HL-60 (cell line): ENCODE measurements around the gene ALPL.

Source experiments
- DNase-seq, 2 experiments: peaks; one replicate each; pipeline ENCODE4 v3.0.0-alpha.2; 2010 to 2020; ENCODE audit warnings: low read depth in 1 of 2, low spot score in 1 of 2
- H3K27ac ChIP-seq: fragments of 250-450 bp; sonication (Bioruptor Pico); replicated peaks from 2 replicates; pipeline ENCODE4 v1.5.1; 2020; ENCODE audit warnings: mild to moderate bottlenecking, moderate library complexity
- H3K27me3 ChIP-seq: fragments of 250-450 bp; sonication (Bioruptor Pico); 2 replicates; pipeline ENCODE4 v1.5.1; 2021; ENCODE audit warnings: mild to moderate bottlenecking, moderate library complexity; ENCODE audit not compliant: insufficient read depth, poor library complexity, severe bottlenecking
- H3K4me3 ChIP-seq: replicated peaks from 2 replicates; pipeline ENCODE4 v1.5.1; 2011; ENCODE audit warnings: mild to moderate bottlenecking, control low read depth, low read length; ENCODE audit not compliant: insufficient read depth
- GABPA ChIP-seq: IDR thresholded peaks from 2 replicates; pipeline ENCODE4 v1.6.1; 2012; ENCODE audit warnings: low read depth
- POLR2AphosphoS5 ChIP-seq: IDR thresholded peaks from 2 replicates; pipeline ENCODE4 v1.6.1; 2012; ENCODE audit warnings: low read depth
- SPI1 ChIP-seq: IDR thresholded peaks from 2 replicates; pipeline ENCODE4 v1.6.1; 2012; ENCODE audit warnings: low read depth, mild to moderate bottlenecking, borderline replicate concordance
- TF ChIP-seq, protein P1 (sequence below): IDR thresholded peaks from 2 replicates; pipeline ENCODE4 v1.6.1; 2012; ENCODE audit warnings: low read depth; ENCODE audit not compliant: insufficient replicate concordance
- TF ChIP-seq, protein P2 (sequence below): IDR thresholded peaks from one replicate; pipeline ENCODE4 v1.5.1; 2011; ENCODE audit warnings: low read length, control low read depth, inconsistent platforms; ENCODE audit not compliant: insufficient read depth

Gene ALPL

DNA sequence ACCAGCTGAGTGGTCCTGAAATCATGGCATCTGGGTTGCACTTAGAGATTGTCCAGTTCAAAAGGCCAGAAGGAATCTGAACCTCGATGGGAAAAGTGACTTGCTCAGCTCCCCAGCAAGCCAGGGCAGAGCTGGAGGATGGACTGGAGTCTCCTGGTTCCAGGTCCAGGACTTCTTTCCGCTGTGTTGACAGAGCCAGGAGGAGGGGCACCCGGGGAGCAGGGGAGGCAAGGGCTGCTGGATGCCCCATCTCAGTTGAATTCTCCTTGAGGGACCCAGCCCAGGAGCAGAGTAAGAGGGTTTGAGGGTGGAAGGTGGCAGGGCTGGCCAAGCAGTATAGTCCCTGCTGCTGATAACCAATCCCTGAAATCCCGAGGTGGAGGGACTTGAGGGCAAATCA, 2.4 kb upstream of the ALPL start:
- Histone ChIP-seq H3K4me3 (no peak overlapping the region), H3K27ac (no peak overlapping the region), H3K27me3 (peaks cover 25% of the 10 kb centered on the region)
- no peak for TF ChIP-seq POLR2AphosphoS5
- TF ChIP-seq, protein P1, sequence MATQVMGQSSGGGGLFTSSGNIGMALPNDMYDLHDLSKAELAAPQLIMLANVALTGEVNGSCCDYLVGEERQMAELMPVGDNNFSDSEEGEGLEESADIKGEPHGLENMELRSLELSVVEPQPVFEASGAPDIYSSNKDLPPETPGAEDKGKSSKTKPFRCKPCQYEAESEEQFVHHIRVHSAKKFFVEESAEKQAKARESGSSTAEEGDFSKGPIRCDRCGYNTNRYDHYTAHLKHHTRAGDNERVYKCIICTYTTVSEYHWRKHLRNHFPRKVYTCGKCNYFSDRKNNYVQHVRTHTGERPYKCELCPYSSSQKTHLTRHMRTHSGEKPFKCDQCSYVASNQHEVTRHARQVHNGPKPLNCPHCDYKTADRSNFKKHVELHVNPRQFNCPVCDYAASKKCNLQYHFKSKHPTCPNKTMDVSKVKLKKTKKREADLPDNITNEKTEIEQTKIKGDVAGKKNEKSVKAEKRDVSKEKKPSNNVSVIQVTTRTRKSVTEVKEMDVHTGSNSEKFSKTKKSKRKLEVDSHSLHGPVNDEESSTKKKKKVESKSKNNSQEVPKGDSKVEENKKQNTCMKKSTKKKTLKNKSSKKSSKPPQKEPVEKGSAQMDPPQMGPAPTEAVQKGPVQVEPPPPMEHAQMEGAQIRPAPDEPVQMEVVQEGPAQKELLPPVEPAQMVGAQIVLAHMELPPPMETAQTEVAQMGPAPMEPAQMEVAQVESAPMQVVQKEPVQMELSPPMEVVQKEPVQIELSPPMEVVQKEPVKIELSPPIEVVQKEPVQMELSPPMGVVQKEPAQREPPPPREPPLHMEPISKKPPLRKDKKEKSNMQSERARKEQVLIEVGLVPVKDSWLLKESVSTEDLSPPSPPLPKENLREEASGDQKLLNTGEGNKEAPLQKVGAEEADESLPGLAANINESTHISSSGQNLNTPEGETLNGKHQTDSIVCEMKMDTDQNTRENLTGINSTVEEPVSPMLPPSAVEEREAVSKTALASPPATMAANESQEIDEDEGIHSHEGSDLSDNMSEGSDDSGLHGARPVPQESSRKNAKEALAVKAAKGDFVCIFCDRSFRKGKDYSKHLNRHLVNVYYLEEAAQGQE = no peak
- no peak for TF ChIP-seq SPI1
- no peak for TF ChIP-seq GABPA
- TF ChIP-seq, protein P2, sequence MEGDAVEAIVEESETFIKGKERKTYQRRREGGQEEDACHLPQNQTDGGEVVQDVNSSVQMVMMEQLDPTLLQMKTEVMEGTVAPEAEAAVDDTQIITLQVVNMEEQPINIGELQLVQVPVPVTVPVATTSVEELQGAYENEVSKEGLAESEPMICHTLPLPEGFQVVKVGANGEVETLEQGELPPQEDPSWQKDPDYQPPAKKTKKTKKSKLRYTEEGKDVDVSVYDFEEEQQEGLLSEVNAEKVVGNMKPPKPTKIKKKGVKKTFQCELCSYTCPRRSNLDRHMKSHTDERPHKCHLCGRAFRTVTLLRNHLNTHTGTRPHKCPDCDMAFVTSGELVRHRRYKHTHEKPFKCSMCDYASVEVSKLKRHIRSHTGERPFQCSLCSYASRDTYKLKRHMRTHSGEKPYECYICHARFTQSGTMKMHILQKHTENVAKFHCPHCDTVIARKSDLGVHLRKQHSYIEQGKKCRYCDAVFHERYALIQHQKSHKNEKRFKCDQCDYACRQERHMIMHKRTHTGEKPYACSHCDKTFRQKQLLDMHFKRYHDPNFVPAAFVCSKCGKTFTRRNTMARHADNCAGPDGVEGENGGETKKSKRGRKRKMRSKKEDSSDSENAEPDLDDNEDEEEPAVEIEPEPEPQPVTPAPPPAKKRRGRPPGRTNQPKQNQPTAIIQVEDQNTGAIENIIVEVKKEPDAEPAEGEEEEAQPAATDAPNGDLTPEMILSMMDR = no peak
- DNase-seq = no peak

DNA sequence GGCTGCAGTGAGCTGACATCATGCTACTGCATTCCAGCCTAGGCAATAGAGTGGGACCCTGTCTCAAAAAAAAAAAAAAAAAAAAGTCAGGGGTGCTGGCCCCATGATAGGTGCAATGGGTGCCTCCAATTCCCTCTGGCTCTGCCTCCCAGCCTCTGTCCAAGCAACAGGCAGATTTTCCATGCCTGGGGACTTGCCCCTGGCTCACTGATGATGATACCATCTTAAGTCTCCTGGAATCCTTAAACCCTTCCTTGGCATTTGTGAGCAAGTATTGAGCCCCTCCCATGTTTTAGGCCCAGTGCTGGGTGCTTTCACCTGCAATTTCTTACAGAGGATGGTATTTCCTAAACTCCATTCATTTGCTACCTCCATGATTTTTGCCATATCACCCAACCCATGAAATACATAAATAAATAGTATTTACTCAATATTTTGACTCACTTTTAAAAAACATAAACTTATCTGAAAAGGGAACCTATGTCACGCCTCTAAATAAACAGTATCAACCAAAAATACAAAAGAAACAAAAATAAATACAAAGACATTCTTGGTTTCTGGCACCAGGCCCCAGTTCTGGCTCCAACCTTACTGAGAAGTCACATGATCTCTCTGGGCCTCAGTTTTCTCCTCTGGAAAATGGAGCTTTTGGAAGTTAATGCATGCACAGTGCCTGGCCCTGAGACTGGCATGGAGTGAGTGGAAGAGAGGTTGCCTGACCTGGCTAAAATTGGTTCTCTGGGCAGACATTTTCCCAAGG, 1.5 kb upstream of the ALPL start:
- Histone ChIP-seq H3K27me3 (peaks cover 31% of the 10 kb centered on the region), H3K27ac (no peak overlapping the region), H3K4me3 (no peak overlapping the region)
- TF ChIP-seq POLR2AphosphoS5 (no peak), SPI1 (no peak), GABPA (no peak)
- TF ChIP-seq, protein P1 = no peak
- TF ChIP-seq, protein P2 = no peak
- DNase-seq = no peak

DNA sequence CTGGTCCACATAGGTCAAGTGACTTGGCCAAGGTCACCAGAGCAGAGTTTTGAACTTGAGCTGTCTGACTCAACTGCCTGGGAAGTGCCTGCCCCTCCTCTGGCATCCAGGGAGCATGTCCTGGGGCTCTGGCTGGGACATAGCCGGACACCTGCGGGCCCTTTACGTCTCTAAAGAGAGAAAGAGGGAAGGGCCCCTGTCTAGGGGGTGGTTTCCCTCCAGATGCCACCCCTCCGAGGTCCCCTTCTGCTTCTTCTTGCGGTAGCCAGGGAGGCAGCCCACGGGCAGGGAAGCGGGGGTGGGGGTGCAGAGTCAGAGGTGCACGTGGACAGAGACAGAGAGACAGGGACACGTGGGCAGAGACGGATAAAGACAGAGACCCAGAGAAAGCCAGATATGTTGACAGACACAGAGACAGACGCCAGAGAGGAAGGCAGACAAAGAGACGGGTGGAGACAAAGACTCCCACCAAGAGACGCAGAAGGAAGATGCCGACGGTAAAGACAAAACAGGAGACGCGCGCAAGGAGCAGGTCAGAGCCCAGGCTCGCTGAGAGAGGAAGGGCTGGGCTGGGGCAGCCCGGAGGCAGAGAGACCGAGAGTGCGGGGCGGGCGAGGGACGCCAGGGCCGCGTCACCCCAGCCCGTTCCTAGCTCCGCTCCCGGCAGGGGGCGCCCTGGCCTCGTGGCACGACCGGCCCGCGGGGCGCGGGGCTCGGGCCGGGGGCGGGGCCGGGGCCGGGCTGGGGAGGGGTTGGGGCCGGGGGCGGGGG, 458 bp upstream of the ALPL start:
- TF ChIP-seq, protein P2 = no peak
- TF ChIP-seq GABPA = no peak
- no peak for TF ChIP-seq SPI1
- no peak for TF ChIP-seq POLR2AphosphoS5
- TF ChIP-seq, protein P1 = no peak
- peak; percentile 24 to 34 for DNase-seq
- Histone ChIP-seq H3K27me3 (peaks cover 31% of the 10 kb centered on the region), H3K4me3 (no peak overlapping the region), H3K27ac (no peak overlapping the region)
